Stimulated activated CD4-positive, alpha-beta T cell treated with anti-CD3 and anti-CD28 coated beads, Interleukin-1b, Interleukin-23, amount 100 ng/mL, for 48 hours (primary cell): ENCODE results near the gene TTC7B.

ENCODE experiments used
- DNase-seq: peaks from one replicate; pipeline ENCODE4 v3.0.0-alpha.2; 2020

Gene TTC7B

GRCh38 chr14:90500665-90501370, 315.4 kb downstream of the TTC7B start:
- no peak for DNase-seq

GRCh38 chr14:90499908-90500664, 316.1 kb downstream of the TTC7B start:
- no peak for DNase-seq

DNA sequence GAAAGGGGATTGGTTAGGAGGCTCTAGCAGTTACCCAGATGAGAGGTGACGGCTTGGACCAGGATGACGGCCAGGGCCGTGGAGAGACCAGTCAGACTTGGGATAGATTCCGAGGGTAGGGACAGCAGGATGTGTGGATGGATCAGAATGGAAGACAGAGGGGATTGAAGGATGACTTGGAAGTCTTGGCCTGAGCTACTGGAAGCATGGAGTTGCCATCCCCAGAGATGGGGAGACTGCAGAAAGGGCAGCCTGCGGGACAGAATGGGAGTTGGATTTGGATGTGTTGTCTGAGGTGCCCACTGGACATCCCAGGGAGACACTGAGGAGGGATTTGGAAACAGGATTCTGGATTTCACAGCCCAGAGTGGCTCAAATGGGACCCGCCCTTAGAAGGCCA, 317.1 kb downstream of the TTC7B start:
- DNase-seq: no peak

- DNase-seq: no peak
Measured at GRCh38 chr14:90498198-90498597, 318.0 kb downstream of the TTC7B start.

DNA sequence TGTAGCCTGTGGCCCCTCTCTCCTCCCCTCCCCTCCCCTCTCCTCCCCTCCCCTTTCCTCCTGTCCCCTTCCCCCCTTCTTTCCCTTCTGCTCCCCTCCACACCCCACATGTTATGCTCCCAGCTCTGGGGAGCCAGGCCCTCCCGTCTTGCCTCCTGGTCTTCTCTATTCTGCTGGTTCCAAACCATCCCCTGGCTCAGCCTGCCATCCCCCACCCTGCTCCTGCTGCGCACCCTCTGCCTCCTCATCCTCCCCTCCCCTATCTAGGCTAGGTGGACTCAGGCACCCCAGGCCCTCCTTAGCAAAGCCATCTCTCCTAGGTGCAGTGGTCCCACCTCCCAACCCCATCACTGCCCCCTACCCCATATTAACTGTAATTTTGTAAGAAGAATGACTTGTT, 319.9 kb downstream of the TTC7B start:
- no peak for DNase-seq

- peak; percentile 27 for DNase-seq
Measured at GRCh38 chr14:90495357-90496276, 320.6 kb downstream of the TTC7B start.

DNA sequence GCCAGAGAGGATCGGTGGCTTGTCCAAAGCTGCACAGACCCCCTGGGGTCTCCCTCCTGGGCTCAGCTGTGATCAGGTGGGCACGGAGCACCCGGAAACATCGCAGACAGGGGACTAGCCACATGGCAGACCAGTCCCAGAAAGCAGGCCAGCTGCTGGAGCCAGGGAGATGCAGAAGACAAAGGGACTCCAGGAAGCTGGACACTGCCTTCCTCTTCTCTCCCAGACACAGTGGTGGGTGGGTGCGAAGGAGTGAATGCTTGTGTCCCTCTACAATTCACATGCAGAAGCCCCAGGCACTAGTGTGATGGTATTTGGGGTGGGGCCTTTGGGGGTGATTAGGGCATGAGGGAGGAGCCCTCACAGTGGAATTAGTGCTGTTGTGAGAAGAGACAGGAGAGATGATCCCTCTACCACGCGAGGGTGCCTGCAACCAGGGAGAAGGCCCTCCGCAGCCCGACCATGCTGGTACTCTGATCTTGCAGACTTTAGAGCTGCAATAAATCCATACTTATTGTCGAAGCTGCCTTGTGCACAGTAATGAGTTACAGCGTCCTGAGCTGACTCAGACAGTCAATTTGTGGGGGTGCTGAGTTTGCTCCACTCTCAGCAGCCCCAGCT, 324.2 kb downstream of the TTC7B start:
- no peak for DNase-seq

DNA sequence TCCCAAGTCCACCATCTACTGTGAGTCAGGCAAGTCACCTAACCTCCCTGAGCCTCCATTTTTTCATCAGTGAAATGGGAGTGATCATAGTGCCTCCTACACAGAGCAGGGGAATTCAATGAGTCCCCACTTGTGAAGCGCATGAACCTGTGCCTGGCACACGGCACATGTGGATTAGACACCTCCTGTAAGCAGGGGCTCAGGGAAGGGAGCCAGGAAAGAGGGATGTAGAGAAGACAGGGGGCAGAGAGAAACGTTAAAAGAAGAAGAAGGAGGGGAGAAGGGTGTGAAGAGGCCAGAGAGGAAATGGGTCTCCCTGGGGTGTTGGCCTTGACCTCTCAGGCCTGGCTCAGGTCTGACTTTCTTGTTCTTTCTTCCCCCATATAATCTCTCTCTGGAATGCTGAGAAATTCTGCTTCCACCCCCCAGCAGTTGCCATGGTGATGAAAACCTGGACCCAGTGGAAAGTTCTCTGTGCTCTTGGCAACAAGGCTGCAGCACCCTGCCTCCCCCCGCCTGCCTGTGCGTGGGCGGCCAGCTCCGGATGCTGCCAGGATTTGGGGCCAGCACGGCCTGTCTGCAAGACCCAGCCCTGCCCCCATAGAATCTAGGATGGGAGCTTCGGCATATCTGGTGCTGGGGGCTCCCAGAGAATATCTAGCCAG, 324.9 kb downstream of the TTC7B start:
- no peak for DNase-seq

DNA sequence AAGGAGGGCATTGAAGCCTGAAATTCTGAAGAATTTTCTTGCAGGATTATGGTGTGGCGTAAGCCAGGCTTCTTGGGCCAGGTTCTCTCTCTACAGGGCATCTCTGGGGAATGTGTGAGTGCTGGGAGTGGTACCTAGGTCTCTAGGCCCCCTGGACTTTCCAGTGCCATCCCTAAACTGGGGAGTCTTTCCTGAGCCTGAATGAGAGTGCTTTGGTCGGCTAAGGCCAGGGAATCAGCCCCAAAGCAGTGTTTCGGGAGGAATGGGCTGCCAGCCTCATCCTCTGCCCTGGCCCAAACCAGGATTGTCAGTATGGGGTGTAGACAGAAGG, 325.5 kb downstream of the TTC7B start:
- DNase-seq: no peak

- DNase-seq: no peak
Measured at GRCh38 chr14:90489916-90490719, 326.1 kb downstream of the TTC7B start.

- no peak for DNase-seq
Measured at GRCh38 chr14:90489306-90489705, 326.9 kb downstream of the TTC7B start.

GRCh38 chr14:90488256-90488655, 328.0 kb downstream of the TTC7B start:
- no peak for DNase-seq

GRCh38 chr14:90487462-90487861, 328.8 kb downstream of the TTC7B start:
- no peak for DNase-seq

DNA sequence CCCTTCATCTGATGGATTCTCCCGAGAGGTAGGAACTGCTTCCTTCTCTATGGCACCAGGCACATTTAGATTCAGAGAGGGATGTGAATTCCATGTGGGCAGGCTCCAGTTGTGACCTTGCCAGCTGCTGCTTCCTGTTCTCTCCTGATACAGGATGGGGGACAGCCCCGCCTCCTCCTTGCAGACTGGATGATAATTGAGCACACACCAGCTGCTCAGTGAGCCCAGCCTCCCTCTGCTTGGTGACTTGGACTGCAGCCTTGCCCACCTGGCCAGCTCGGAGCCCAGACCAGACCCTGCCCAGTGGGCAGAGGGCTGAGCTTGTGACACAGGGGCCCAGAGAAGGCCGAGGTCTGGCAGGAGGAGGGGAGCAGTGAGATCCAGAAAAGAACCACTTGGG, 329.2 kb downstream of the TTC7B start:
- DNase-seq: no peak

DNA sequence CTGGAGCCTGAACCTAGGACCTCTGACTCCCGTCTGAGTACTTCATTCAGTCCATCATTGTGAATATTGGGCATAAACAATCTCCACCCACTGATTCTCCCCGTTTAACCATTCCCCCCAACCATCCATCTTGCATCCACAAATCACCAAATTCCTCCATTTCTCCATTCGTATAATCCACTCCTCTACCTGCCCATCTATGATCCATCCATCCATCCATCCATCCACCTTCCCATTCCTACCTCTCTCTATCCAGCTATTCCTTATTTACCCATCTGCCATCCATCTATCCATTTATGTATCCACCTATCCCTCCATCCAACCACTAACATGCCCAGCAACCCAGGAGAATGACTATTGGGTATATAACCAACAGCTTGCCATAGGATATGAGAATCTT, 331.9 kb downstream of the TTC7B start:
- DNase-seq: no peak

- peak; percentile 6 for DNase-seq
Measured at GRCh38 chr14:90483571-90483974, 332.7 kb downstream of the TTC7B start.

GRCh38 chr14:90483117-90483516, 333.1 kb downstream of the TTC7B start:
- DNase-seq: no peak

GRCh38 chr14:90475298-90475697, 340.9 kb downstream of the TTC7B start:
- DNase-seq: no peak
